GM19438 (cell line): ENCODE results near the gene PRPF8.
"Not testable (repeated sequence)": the region's sequence is repeated elsewhere in the genome, so short reads cannot be mapped to it uniquely, and the experiment has no call there.

Experiments
- ATAC-seq: cut with Tn5 transposase; IDR thresholded peaks from one replicate; pipeline ENCODE4 v1.9.1; 2021; ENCODE audit warnings: low read depth; ENCODE audit not compliant: unreplicated experiment

The PRPF8 gene

GRCh38 chr17:1684378-1685189 is at the start of gene PRPF8:
Gene PRPF8 (minus strand): TSS chr17:1684867. CDS start chr17:1684571, 296 bp downstream.
- peak; percentile 98 for ATAC-seq

GRCh38 chr17:1733759-1734158 is 49.1 kb upstream of the PRPF8 start:
- no peak for ATAC-seq

- no peak for ATAC-seq
Measured at GRCh38 chr17:1732833-1733321, 48.2 kb upstream of the PRPF8 start.

GRCh38 chr17:1732241-1732832 is 47.7 kb upstream of the PRPF8 start:
- no peak for ATAC-seq

- ATAC-seq: no peak
Measured at GRCh38 chr17:1731194-1731506, 46.5 kb upstream of the PRPF8 start.

- no peak for ATAC-seq
Measured at GRCh38 chr17:1730326-1731193, 45.9 kb upstream of the PRPF8 start.

GRCh38 chr17:1729966-1730325 is 45.3 kb upstream of the PRPF8 start:
- ATAC-seq: no peak

GRCh38 chr17:1727876-1728630 is 43.4 kb upstream of the PRPF8 start:
- ATAC-seq: no peak

GRCh38 chr17:1727258-1727789 is 42.7 kb upstream of the PRPF8 start:
- no peak for ATAC-seq

- no peak for ATAC-seq
Measured at GRCh38 chr17:1726626-1727257, 42.1 kb upstream of the PRPF8 start.

- no peak for ATAC-seq
Measured at GRCh38 chr17:1725642-1726511, 41.2 kb upstream of the PRPF8 start.

GRCh38 chr17:1724869-1725641 is 40.4 kb upstream of the PRPF8 start:
- no peak for ATAC-seq

- ATAC-seq: no peak
Measured at GRCh38 chr17:1724351-1724868, 39.7 kb upstream of the PRPF8 start, which contains the start of gene WDR81. Gene WDR81 (plus strand): TSS chr17:1724704. CDS start chr17:1724960, 256 bp downstream.

- ATAC-seq: not testable (repeated sequence)
Measured at GRCh38 chr17:1722022-1722421, 37.4 kb upstream of the PRPF8 start.

- ATAC-seq: no peak
Measured at GRCh38 chr17:1720856-1721386, 36.3 kb upstream of the PRPF8 start.

GRCh38 chr17:1718362-1719165 is 33.9 kb upstream of the PRPF8 start:
- ATAC-seq: no peak
